Tibial artery (tissue), 4 donors: Measurements from ENCODE around the gene ADAMTSL1.

ENCODE experiments used
- DNase-seq, 2 donors: peaks; one replicate each; pipeline ENCODE4 v3.0.0-alpha.2; 2019
- H3K27ac ChIP-seq, 2 donors: fragments of 200-600 bp; sonication (generic) in 1 of 2; 1 replicate in 1 of 2; 2 replicates in 1 of 2; pipeline ENCODE4 v1.5.1; 2018 to 2019; ENCODE audit warnings: mild to moderate bottlenecking in 1 of 2
- H3K27me3 ChIP-seq, 2 donors: fragments of 200-600 bp; sonication (generic) in 1 of 2; one replicate each; pipeline versions ENCODE4 v1.5.1 to v1.6.0; 2016 to 2019
- H3K36me3 ChIP-seq, 3 donors: fragments of 200-600 bp; sonication (generic) in 2 of 3; one replicate each; pipeline ENCODE4 v1.5.1; 2016 to 2019; ENCODE audit warnings: mild to moderate bottlenecking in 2 of 3
- H3K4me1 ChIP-seq, 4 donors: fragments of 200-600 bp; sonication (generic) in 2 of 4; 1 replicate in 3 of 4; 2 replicates in 1 of 4; pipeline ENCODE4 v1.5.1; 2016 to 2019
- H3K4me3 ChIP-seq, 2 donors: fragments of 200-600 bp; sonication (generic) in 1 of 2; 1 replicate in 1 of 2; 2 replicates in 1 of 2; pipeline ENCODE4 v1.5.1; 2018 to 2019; ENCODE audit warnings: mild to moderate bottlenecking in 2 of 2
- H3K9me3 ChIP-seq, 3 donors: fragments of 200-600 bp; sonication (generic) in 1 of 3; one replicate each; pipeline ENCODE4 v1.5.1; 2016 to 2019
- intact Hi-C: fragments of 100-400 bp; cut with DNase I; formaldehyde crosslinking; loops from one replicate; pipeline ENCODE4 v1.15.0; 2023; ENCODE audit warnings: low total_unique reads
- TF ChIP-seq, protein P1 (sequence below), 2 experiments: fragments of 200-600 bp in 1 of 2; fragments of 450-650 bp in 1 of 2; IDR thresholded peaks; one replicate each; pipeline ENCODE4 v1.5.1; 2017 to 2019; ENCODE audit warnings: antibody characterized with exemption in 2 of 2, mild to moderate bottlenecking in 1 of 2, moderate library complexity in 1 of 2

ADAMTSL1 gene

DNA sequence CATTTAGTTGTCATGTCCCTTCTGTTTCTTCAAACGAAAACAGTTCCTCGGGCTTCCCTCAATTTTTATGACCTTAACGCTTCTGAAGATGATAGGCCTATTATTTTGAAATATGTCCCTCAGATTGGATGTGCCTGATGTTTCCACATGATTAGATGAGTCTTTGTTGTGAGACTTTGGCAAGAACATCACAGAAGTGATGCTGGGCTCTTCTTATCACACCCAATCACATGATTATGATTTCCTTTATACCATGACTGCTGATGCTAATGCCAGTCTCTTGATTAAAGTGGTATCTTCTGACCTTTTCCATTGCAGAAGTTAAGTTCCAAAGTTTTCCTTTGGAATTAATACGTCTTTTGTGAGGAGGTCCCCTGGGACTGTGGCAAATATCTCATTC is 383.4 kb downstream of the ADAMTSL1 start:
- no peak for DNase-seq
- Histone ChIP-seq H3K27ac (no peak overlapping the region), H3K27me3 (no peaks in the 10 kb centered on the region), H3K4me1 (peaks cover 0 to 17% (median 13%) of the 10 kb centered on the region in 4 donors), H3K9me3 (no peaks in the 10 kb centered on the region), H3K36me3 (no peaks in the 10 kb centered on the region), H3K4me3 (no peak overlapping the region)
- intact Hi-C loops, result no loop called here
- TF ChIP-seq, protein P1, sequence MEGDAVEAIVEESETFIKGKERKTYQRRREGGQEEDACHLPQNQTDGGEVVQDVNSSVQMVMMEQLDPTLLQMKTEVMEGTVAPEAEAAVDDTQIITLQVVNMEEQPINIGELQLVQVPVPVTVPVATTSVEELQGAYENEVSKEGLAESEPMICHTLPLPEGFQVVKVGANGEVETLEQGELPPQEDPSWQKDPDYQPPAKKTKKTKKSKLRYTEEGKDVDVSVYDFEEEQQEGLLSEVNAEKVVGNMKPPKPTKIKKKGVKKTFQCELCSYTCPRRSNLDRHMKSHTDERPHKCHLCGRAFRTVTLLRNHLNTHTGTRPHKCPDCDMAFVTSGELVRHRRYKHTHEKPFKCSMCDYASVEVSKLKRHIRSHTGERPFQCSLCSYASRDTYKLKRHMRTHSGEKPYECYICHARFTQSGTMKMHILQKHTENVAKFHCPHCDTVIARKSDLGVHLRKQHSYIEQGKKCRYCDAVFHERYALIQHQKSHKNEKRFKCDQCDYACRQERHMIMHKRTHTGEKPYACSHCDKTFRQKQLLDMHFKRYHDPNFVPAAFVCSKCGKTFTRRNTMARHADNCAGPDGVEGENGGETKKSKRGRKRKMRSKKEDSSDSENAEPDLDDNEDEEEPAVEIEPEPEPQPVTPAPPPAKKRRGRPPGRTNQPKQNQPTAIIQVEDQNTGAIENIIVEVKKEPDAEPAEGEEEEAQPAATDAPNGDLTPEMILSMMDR (IDR thresholded peaks at IDR 0.05), result no peak

DNA sequence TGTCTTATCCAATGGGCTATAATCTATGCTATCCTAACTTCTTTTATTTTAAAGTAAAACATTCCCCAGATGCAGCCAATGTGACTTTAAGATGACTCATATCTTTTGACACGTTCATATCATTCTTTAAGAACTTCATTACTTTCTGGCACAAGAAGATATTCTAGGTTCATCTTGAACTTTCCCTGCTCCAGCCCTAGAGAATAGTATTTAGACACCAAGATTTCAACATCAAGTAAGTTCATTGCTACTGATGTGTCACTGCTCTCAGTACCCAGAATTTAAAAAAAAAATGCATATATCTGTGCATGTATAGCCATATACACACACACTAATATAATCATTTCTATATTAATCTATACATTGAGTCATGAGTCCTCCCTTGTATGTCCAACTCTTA is 383.8 kb downstream of the ADAMTSL1 start:
- H3K27me3 ChIP-seq, result no peaks in the 10 kb centered on the region
- intact Hi-C loops, result no loop called here
- H3K27ac ChIP-seq, result no peak overlapping the region
- DNase-seq, result no peak
- peaks cover 0 to 21% (median 16%) of the 10 kb centered on the region in 4 donors for H3K4me1 ChIP-seq
- H3K4me3 ChIP-seq, result no peak overlapping the region
- no peaks in the 10 kb centered on the region for H3K9me3 ChIP-seq
- TF ChIP-seq, protein P1 (IDR thresholded peaks at IDR 0.05), result no peak
- no peaks in the 10 kb centered on the region for H3K36me3 ChIP-seq

DNA sequence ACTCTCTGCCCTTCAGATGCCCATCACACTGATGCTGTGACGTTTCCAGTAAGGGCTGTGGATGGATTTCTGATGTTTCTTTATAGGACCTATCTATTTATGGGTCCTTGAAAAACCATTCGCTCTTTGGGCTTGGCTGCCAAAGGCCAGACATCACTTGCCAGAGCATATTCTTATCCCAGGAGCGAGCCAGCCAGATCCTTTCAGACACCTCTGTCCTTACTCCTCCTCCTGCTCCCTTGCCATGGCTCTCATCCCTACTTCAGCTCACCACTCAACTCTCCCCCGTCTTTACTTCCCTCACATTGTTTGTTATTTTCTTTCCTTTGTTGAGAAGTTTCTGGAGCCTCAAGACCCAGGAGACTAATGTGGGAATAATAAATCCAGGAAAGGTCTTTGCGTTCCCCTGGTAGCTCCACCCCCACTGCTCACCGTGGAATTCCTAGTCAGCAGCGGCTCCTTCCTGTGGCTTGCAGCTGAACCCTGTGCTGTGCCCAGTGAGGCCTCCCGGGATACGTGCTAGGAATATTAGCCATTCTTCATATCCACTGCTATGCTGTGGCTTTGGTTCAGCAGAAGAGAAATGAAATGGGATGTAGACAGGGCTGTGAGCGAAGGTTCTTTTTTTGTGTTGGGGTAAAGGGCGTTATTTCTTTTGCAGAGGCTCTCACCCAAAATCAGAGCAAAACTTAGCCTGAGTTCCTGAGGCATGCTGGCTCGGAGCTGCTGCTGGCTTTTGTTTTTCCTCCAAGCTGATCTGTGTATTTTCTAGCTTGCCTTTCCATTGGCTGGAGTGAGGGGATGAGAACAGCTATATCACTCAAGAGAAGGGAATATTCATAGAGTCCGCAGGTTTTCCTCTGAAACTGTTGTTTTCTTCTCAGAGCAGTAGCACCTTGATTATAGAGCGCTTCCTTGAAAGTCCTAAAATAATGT is 387.9 kb downstream of the ADAMTSL1 start:
- no peaks in the 10 kb centered on the region for H3K36me3 ChIP-seq
- peak; percentile 75 to 84 for DNase-seq
- no peaks in the 10 kb centered on the region for H3K27me3 ChIP-seq
- H3K27ac ChIP-seq, result peak overlapping the region; percentile 68 to 71
- peaks cover 0 to 35% (median 20%) of the 10 kb centered on the region in 4 donors for H3K4me1 ChIP-seq
- TF ChIP-seq, protein P1 (IDR thresholded peaks at IDR 0.05), result no peak
- intact Hi-C loops, result loop anchor here (10.0 kb wide), 1 partner anchor 593 kb away; no protein-coding TSS in a partner anchor
- peak overlapping the region; percentile 13 to 36 for H3K4me3 ChIP-seq
- no peaks in the 10 kb centered on the region for H3K9me3 ChIP-seq

DNA sequence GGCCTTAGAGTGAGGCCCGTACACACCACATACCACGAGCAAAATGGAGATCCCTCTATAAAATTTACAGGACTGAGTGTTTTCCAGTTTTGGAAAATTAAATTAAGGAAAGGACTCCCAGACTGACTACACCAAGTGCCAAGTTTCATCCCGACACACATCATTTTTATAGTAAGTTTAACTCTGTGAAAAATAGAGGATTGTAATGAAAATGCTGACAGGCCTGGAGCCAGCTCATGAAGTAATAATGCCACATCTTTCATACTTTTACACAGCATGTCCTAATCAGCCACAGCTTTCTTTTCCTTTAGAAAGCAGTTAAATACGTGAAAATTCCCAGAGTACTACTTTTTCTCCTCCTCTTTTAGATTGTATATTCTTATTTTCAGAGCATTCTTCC is 389.8 kb downstream of the ADAMTSL1 start:
- intact Hi-C loops, result loop anchor here (10.0 kb wide), 1 partner anchor 591 kb away; no protein-coding TSS in a partner anchor
- H3K9me3 ChIP-seq, result no peaks in the 10 kb centered on the region
- H3K27me3 ChIP-seq, result no peaks in the 10 kb centered on the region
- H3K4me3 ChIP-seq, result no peak overlapping the region
- H3K36me3 ChIP-seq, result no peaks in the 10 kb centered on the region
- peak overlapping the region in 1 of 2 donors; percentile 37 for H3K27ac ChIP-seq
- no peak for DNase-seq
- TF ChIP-seq, protein P1 (IDR thresholded peaks at IDR 0.05), result no peak
- peaks cover 0 to 35% (median 20%) of the 10 kb centered on the region in 4 donors for H3K4me1 ChIP-seq

DNA sequence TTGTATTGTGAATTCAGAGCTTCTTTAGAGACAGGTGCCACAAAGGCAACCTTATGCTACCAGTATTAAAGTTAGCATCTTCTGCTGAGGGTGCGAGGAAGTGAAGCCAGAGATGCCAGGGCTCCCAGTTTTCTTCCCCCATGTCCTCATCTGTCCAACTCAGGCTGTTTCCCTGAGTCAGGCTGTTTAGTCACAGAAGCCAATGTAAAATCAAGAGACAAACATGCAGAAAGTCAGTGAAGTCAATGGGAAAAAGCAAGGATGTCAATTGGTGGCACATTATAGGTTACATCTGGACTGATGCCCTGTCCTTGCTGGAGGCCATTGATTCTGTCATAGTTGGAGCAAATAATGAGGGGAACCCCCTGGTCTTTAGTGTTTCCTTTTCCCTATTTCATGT is 390.6 kb downstream of the ADAMTSL1 start:
- Histone ChIP-seq H3K36me3 (no peaks in the 10 kb centered on the region), H3K4me3 (no peak overlapping the region), H3K27me3 (no peaks in the 10 kb centered on the region), H3K4me1 (peaks cover 0 to 35% (median 20%) of the 10 kb centered on the region in 4 donors), H3K9me3 (peaks cover 0 to 4% (median 0%) of the 10 kb centered on the region in 3 donors), H3K27ac (peak overlapping the region in 1 of 2 donors; percentile 37)
- intact Hi-C loops, result loop anchor here (10.0 kb wide), 1 partner anchor 590 kb away; no protein-coding TSS in a partner anchor
- TF ChIP-seq, protein P1 (IDR thresholded peaks at IDR 0.05), result no peak
- no peak for DNase-seq
